Sigmoid colon (tissue), 7 donors: Measurements from ENCODE around the gene CAMKK1. TPM values are rescaled to one million over a fixed set of nuclear protein-coding genes. Genes with fewer than 3 reads are reported as not detected.
A peak's percentile ranks its signal among the peaks of the same experiment; 100 is the strongest.

Experiments
- DNase-seq: peaks from one replicate; pipeline ENCODE4 v3.0.0-alpha.2; 2019
- H3K27ac ChIP-seq, 4 donors: fragments of 200-600 bp; sonication (generic); one replicate each; pipeline ENCODE4 v1.5.1; 2016 to 2019; ENCODE audit warnings: mild to moderate bottlenecking in 1 of 4
- H3K27me3 ChIP-seq, 3 donors: fragments of 200-600 bp; sonication (generic); one replicate each; pipeline ENCODE4 v1.5.1; 2019; ENCODE audit warnings: mild to moderate bottlenecking in 1 of 3
- H3K36me3 ChIP-seq, 4 donors: fragments of 200-600 bp; sonication (generic); one replicate each; pipeline ENCODE4 v1.5.1; 2016 to 2019
- H3K4me1 ChIP-seq, 4 donors: fragments of 200-600 bp; sonication (generic); one replicate each; pipeline ENCODE4 v1.5.1; 2017 to 2019
- H3K4me3 ChIP-seq, 4 donors: fragments of 200-600 bp; sonication (generic); one replicate each; pipeline ENCODE4 v1.5.1; 2017 to 2019; ENCODE audit warnings: mild to moderate bottlenecking in 2 of 4, moderate library complexity in 1 of 4
- H3K9me3 ChIP-seq, 4 donors: fragments of 200-600 bp in 3 of 4; sonication (generic) in 3 of 4; one replicate each; pipeline versions ENCODE4 v1.5.1 to v1.6.1; 2013 to 2019
- EP300 ChIP-seq, 4 donors: sonication (generic); formaldehyde crosslinking; IDR thresholded peaks; one replicate each; pipeline ENCODE4 v1.6.1; 2017; ENCODE audit warnings: antibody characterized with exemption in 4 of 4
- POLR2A ChIP-seq, 2 donors: fragments of 450-650 bp; IDR thresholded peaks; one replicate each; pipeline ENCODE4 v1.6.1; 2016; ENCODE audit warnings: antibody characterized with exemption in 2 of 2, mild to moderate bottlenecking in 2 of 2, moderate library complexity in 2 of 2
- POLR2AphosphoS5 ChIP-seq, 4 donors: sonication (generic); formaldehyde crosslinking; IDR thresholded peaks; one replicate each; pipeline ENCODE4 v1.6.1; 2017; ENCODE audit warnings: antibody characterized with exemption in 4 of 4
- WGBS, 2 donors: extraction: QIAGEN DNeasy Blood & Tissue Kit; methylation state at CpG; one replicate each; pipeline ENCODE4 v1.1.7; 2013; 5-methylcytosine and 5-hydroxymethylcytosine counted together
- intact Hi-C: fragments of 100-400 bp; cut with DNase I; formaldehyde crosslinking; loops from one replicate; pipeline ENCODE4 v1.15.1; 2023
- polyA plus RNA-seq, 3 donors: library from polyadenylated mRNA; stranded (reverse); fragments of 200-250 nt; gene quantifications; one replicate each; pipeline ENCODE4 v1.2.3, GENCODE V29; 2013
- total RNA-seq, 4 donors: library from RNA; depleted of rRNA; stranded (reverse); fragments of >200 nt; gene quantifications; one replicate each; pipeline ENCODE4 v1.1.0, GENCODE V29; 2016
- TF ChIP-seq, protein P1 (sequence below), 4 experiments: fragments of 450-650 bp in 3 of 4; fragments of 200-600 bp in 1 of 4; IDR thresholded peaks; one replicate each; pipeline ENCODE4 v1.5.1; 2016 to 2019; ENCODE audit warnings: antibody characterized with exemption in 4 of 4, mild to moderate bottlenecking in 3 of 4, moderate library complexity in 2 of 4
- donor health status: healthy with polysubstance abuse.
- donor health status: Bipolar disorder and iron deficiency.
- donor health status: healthy.

Gene CAMKK1
- total and polyA plus RNA-seq, 7 donors = 0.92 to 12.8 (median 6.3) TPM

DNA sequence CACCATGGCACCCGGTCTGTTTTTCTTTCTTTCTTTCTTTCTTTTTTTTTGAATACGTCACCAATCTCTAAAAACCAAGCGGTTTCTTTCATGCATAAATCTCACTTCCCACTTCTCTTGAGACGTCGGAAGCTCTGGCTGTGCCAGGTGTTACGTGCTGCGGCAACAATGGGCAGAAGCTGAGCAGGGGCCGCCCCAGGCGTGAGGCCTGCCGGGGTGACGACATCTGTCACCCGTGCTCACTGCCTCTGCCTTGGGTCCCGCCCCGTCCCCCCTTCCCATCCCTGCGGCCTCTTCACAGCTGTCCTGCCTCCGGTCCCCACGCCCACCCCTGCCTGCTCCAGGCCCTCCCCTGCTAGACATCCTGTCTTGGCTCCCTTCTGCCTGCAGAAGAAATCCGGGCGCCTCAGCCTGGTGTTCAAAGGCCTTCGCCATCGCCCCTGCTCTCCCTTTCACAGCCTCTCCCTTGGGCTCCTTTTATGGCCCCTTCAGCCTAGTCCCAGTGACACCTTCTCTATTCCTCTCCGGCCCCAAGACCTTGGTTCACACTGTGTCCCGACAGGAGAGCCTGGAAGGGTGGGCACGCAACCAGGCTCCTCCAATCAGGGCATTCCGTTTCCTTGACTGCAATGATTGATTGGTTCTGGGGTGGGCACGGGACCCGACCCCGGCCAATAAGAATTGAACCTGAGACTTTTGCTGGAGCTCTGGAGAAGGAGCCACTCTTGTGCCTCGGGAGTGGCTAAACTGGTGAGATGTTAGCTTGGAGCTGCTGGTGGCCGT is 18.6 kb upstream of the CAMKK1 start:
- intact Hi-C loops = loop anchor here (2.0 to 10.0 kb wide), 2 partner anchors 45 to 177 kb away; no protein-coding TSS in a partner anchor
- Histone ChIP-seq H3K4me1 (peaks cover 0 to 12% (median 6%) of the 10 kb centered on the region in 4 donors), H3K27me3 (no peaks in the 10 kb centered on the region), H3K36me3 (no peaks in the 10 kb centered on the region), H3K9me3 (no peaks in the 10 kb centered on the region), H3K27ac (peak overlapping the region in 3 of 4 donors; percentile 13 to 22 (median 22)), H3K4me3 (no peak overlapping the region)
- TF ChIP-seq EP300 (IDR thresholded peaks at IDR 0.05) = no peak
- TF ChIP-seq POLR2A (IDR thresholded peaks at IDR 0.05) = no peak
- no peak for TF ChIP-seq POLR2AphosphoS5 (IDR thresholded peaks at IDR 0.05)
- DNase-seq = no peak
- whole genome bisulfite sequencing, 2 donors = 48 to 79% methylated on average over 30 of the region's 30 CpGs

DNA sequence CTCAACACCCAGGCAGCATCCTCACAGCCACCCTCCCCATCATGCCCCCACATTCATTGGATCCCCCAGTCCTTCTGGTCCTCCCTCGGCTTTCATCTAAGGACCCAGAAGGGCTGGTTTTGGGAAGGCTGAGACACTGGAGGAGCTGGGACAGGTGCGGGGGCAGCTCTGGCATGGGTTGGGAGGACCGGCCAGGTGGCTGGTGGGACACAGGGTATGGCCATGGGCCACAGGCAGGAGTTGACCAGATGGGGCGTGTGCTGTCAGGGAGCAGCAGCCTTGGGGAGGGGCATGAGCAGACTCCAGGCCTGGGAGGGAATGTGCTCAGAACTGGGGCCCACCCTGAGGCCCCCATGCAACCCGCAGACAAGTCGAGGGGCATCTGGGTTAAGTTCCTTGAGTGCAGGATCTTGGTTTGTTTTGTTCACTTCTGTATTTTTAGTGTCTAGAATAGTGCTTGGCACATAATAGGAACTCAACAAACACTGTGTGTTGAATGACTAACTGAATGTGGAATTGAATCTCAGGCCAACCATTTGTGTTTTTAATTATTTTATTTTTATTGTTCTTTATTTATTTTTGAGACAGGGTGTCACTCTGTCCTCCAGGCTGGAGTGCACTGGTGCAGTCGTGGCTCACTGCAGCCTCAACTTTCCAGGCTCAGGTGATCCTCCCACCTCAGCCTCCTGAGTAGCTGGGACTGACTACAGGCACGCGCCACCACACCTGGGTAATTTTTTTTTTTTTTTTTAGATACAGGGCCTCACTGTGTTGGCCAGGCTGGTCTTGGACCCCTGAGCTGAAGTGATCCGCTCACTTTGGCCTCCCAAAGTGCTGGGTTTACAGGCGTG is 17.8 kb upstream of the CAMKK1 start:
- TF ChIP-seq POLR2A (IDR thresholded peaks at IDR 0.05) (no peak), EP300 (IDR thresholded peaks at IDR 0.05) (no peak), POLR2AphosphoS5 (IDR thresholded peaks at IDR 0.05) (no peak)
- TF ChIP-seq, protein P1, sequence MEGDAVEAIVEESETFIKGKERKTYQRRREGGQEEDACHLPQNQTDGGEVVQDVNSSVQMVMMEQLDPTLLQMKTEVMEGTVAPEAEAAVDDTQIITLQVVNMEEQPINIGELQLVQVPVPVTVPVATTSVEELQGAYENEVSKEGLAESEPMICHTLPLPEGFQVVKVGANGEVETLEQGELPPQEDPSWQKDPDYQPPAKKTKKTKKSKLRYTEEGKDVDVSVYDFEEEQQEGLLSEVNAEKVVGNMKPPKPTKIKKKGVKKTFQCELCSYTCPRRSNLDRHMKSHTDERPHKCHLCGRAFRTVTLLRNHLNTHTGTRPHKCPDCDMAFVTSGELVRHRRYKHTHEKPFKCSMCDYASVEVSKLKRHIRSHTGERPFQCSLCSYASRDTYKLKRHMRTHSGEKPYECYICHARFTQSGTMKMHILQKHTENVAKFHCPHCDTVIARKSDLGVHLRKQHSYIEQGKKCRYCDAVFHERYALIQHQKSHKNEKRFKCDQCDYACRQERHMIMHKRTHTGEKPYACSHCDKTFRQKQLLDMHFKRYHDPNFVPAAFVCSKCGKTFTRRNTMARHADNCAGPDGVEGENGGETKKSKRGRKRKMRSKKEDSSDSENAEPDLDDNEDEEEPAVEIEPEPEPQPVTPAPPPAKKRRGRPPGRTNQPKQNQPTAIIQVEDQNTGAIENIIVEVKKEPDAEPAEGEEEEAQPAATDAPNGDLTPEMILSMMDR (IDR thresholded peaks at IDR 0.05) = no peak
- H3K27me3 ChIP-seq = no peaks in the 10 kb centered on the region
- H3K27ac ChIP-seq = peak overlapping the region in 2 of 4 donors; percentile 13 to 14
- no peak overlapping the region for H3K4me3 ChIP-seq
- intact Hi-C loops = loop anchor here (10.0 kb wide), 1 partner anchor 176 kb away; no protein-coding TSS in a partner anchor
- no peaks in the 10 kb centered on the region for H3K36me3 ChIP-seq
- WGBS, 2 donors = 74 to 89% methylated on average over 11 of the region's 11 CpGs
- H3K9me3 ChIP-seq = no peaks in the 10 kb centered on the region
- DNase-seq = no peak
- peaks cover 0 to 12% (median 6%) of the 10 kb centered on the region in 4 donors for H3K4me1 ChIP-seq

DNA sequence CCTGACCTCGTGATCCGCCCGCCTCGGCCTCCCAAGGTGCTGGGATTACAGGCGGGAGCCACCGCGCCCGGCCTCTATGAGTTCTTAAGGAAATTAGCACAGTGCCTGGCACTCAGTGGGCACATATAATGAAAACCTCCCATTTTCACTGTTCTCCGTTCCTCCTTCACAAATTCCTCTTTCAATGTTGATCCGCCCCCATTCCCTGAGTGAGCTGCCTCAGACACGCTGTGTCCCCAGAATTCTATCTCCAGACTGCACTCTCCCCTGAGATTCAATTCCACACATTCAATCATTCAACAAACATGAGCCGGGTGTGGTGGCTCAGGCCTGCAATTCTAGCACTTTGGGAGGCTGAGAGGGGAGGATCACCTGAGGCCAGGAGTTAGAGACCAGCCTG is 16.4 kb upstream of the CAMKK1 start:
- Histone ChIP-seq H3K9me3 (no peaks in the 10 kb centered on the region), H3K4me1 (peaks cover 0 to 9% (median 6%) of the 10 kb centered on the region in 4 donors), H3K4me3 (no peak overlapping the region), H3K27me3 (no peaks in the 10 kb centered on the region), H3K36me3 (no peaks in the 10 kb centered on the region), H3K27ac (no peak overlapping the region)
- intact Hi-C loops = no loop called here
- WGBS, 2 donors = 81 to 92% methylated on average over 12 of the region's 12 CpGs
- DNase-seq = no peak
- TF ChIP-seq EP300 (IDR thresholded peaks at IDR 0.05) (no peak), POLR2A (IDR thresholded peaks at IDR 0.05) (no peak), POLR2AphosphoS5 (IDR thresholded peaks at IDR 0.05) (no peak)
- TF ChIP-seq, protein P1 (IDR thresholded peaks at IDR 0.05) = no peak

DNA sequence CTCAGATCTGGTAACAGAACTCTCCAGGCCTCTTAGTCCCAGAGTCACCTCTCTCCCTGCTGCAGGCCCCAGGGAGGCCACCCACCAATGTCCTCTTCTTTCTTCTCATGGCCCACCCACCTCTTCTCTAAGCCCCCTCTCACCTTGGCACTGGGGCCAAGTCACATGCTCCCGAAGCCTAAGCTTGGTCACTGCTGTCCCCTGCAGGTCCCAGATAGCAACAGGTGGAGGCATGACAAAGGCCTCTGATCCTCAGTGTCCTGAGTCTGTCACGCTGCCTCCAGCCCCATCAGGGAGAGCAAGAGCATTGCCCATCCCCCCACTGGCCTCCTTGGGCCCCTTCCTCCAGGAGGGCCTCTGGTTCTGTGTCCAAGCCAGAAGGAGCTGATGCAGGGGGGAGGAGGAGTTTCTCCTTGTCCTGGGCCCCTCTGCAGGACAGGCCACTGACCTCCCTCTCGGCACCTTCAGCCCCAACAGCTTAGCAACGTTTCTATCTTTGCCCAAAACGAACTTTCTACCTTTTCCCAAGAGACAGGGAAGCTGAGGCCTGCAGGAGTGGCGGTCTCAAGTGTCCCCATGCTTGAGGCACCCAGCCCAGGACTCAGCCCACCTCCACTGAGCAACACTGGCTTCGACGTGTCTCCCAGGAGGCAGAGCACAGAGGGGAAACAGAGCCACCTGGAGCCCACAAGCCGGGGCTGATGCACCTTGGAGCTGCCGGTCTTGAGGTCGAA is 14.8 kb upstream of the CAMKK1 start:
- no peak overlapping the region for H3K27ac ChIP-seq
- no peak overlapping the region for H3K4me3 ChIP-seq
- no peaks in the 10 kb centered on the region for H3K27me3 ChIP-seq
- WGBS, 2 donors = 73 to 82% methylated on average over 11 of the region's 11 CpGs
- TF ChIP-seq, protein P1 (IDR thresholded peaks at IDR 0.05) = peak in 1 of 4 experiments; percentile 25
- no peak for TF ChIP-seq POLR2A (IDR thresholded peaks at IDR 0.05)
- no peaks in the 10 kb centered on the region for H3K4me1 ChIP-seq
- H3K9me3 ChIP-seq = no peaks in the 10 kb centered on the region
- no peak for DNase-seq
- no peaks in the 10 kb centered on the region for H3K36me3 ChIP-seq
- intact Hi-C loops = no loop called here
